WTC11 (cell line): ENCODE data around the gene METAP1. TPM values are rescaled to one million over a fixed set of nuclear protein-coding genes. Genes with fewer than 3 reads are reported as not detected.
"Not testable (repeated sequence)": the region's sequence is repeated elsewhere in the genome, so short reads cannot be mapped to it uniquely, and the experiment has no call there.

Experiments
- ATAC-seq: fragments of 200-7000 bp; cut with Tn5 transposase; 2 replicates; pipeline ENCODE4 v1.10.0; 2021; ENCODE audit warnings: mild to moderate bottlenecking, moderate library complexity
- CTCF ChIA-PET: fragments of 300-600 bp; sonication (Branson Sonifier 250); formaldehyde crosslinking; loops from one replicate; lab custom pipeline; 2021; ENCODE audit warnings: antibody characterized with exemption; lab: Charles Lee
- POLR2A ChIA-PET: fragments of 350-600 bp; sonication (Branson Sonifier 250); formaldehyde crosslinking; loops from one replicate; lab custom pipeline; 2021; ENCODE audit warnings: antibody characterized with exemption; lab: Charles Lee
- DNase-seq: peaks from one replicate; pipeline ENCODE4 v3.0.0; 2021; ENCODE audit warnings: low spot score
- H3K27ac Mint-ChIP-seq: 2 replicates; pipeline ENCODE4 v1.8.0; 2021; ENCODE audit warnings: mixed read lengths
- H3K27me3 Mint-ChIP-seq: 2 replicates; pipeline ENCODE4 v1.8.0; 2021; ENCODE audit warnings: low read depth, mild to moderate bottlenecking, moderate library complexity, mixed read lengths
- H3K36me3 Mint-ChIP-seq: 2 replicates; pipeline ENCODE4 v1.8.0; 2021; ENCODE audit warnings: mixed read lengths
- H3K4me1 Mint-ChIP-seq: 2 replicates; pipeline ENCODE4 v1.8.0; 2022; ENCODE audit warnings: mixed read lengths
- H3K4me3 Mint-ChIP-seq: 2 replicates; pipeline ENCODE4 v1.8.0; 2021; ENCODE audit warnings: mild to moderate bottlenecking, moderate library complexity, mixed read lengths
- H3K9me3 Mint-ChIP-seq: 2 replicates; pipeline ENCODE4 v1.8.0; 2021; ENCODE audit warnings: mixed read lengths
- E2F5 ChIP-seq: sonication (generic); formaldehyde crosslinking; IDR thresholded peaks from 2 replicates; pipeline ENCODE4 v1.8.1; 2022; ENCODE audit warnings: mild to moderate bottlenecking, moderate library complexity, missing genetic modification reagents
- GTF2I ChIP-seq: fragments of 250-450 bp; sonication (Bioruptor Pico); conservative IDR thresholded peaks from 2 replicates; pipeline ENCODE4 v1.4.0; 2021; ENCODE audit warnings: mild to moderate bottlenecking
- NR1H2 ChIP-seq: sonication (generic); formaldehyde crosslinking; IDR thresholded peaks from 2 replicates; pipeline ENCODE4 v1.9.0; 2021; ENCODE audit warnings: mild to moderate bottlenecking, moderate library complexity, missing genetic modification reagents
- SP1 ChIP-seq: sonication (generic); formaldehyde crosslinking; conservative IDR thresholded peaks from 2 replicates; pipeline ENCODE4 v1.8.1; 2022; ENCODE audit warnings: missing genetic modification reagents
- TCF7 ChIP-seq: sonication (generic); formaldehyde crosslinking; IDR thresholded peaks from 2 replicates; pipeline ENCODE4 v1.8.0; 2022; ENCODE audit warnings: mild to moderate bottlenecking, low read depth, missing genetic modification reagents, moderate library complexity
- ZNF423 ChIP-seq: fragments of 250-450 bp; sonication (Bioruptor Pico); IDR thresholded peaks from 2 replicates; pipeline ENCODE4 v2.1.2; 2022; ENCODE audit warnings: mild to moderate bottlenecking, moderate library complexity
- ZNF512 ChIP-seq: sonication (generic); formaldehyde crosslinking; IDR thresholded peaks from 2 replicates; pipeline ENCODE4 v1.8.1; 2022; ENCODE audit warnings: missing genetic modification reagents, borderline replicate concordance
- total RNA-seq: library from RNA; stranded (reverse); gene quantifications from 3 replicates; pipeline ENCODE4 v1.2.3, GENCODE V29; 2021
- TF ChIP-seq, protein P1 (sequence below): sonication (generic); formaldehyde crosslinking; IDR thresholded peaks from 2 replicates; pipeline ENCODE4 v1.8.1; 2023; ENCODE audit warnings: mild to moderate bottlenecking, moderate library complexity, missing genetic modification reagents
- TF ChIP-seq, protein P2 (sequence below): sonication (generic); formaldehyde crosslinking; IDR thresholded peaks from 2 replicates; pipeline ENCODE4 v1.8.0; 2023; ENCODE audit warnings: missing genetic modification reagents, mild to moderate bottlenecking, borderline replicate concordance
- TF ChIP-seq, protein P3 (sequence below): sonication (generic); formaldehyde crosslinking; IDR thresholded peaks from 2 replicates; pipeline ENCODE4 v1.8.1; 2023; ENCODE audit warnings: mild to moderate bottlenecking, missing genetic modification reagents, borderline replicate concordance
- TF ChIP-seq, protein P4 (sequence below): fragments of 250-450 bp; sonication (Bioruptor Pico); IDR thresholded peaks from 2 replicates; pipeline ENCODE4 v1.9.0; 2021; ENCODE audit warnings: mild to moderate bottlenecking

METAP1 gene
- total RNA-seq, 1 experiment from 2014 or later, result 102 TPM

DNA sequence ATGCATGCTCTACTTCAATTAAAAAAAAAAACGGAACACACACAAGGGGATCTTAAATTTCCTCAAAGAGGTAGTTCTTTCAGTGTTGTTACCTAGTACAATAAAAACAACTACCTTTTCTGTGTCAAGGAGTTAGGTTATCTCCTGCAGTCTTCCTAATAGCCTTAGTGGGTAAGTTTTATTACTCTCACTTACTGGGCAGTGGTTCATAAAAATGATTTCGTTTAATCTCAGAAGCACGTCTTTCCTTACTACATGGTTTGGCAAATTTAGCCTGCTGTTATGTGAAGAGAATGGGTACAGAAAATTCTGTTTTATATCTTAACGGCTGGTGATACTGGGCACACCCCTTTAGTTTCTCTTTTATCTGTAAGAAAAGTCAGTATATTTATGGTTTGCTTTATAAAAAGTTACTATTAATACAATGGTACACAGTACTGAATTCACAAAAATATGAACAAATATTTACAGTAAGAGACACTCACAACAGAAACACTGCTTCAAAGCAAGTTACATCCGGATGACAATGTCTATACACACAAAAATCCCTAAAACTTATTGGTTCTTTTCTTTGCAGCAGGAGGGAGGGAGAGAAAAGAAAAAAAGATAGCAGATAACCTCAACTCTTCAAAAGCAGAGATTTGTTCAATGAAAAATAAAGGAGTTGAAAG is 84.2 kb downstream of the METAP1 start:
- Mint-ChIP-seq H3K27me3 (no peaks in the 10 kb centered on the region), H3K4me3 (no peak overlapping the region), H3K9me3 (no peaks in the 10 kb centered on the region), H3K4me1 (no peaks in the 10 kb centered on the region), H3K27ac (no peak overlapping the region), H3K36me3 (peaks cover 88% of the 10 kb centered on the region)
- ATAC-seq (no peak), DNase-seq (no peak)
- ChIA-PET CTCF (interaction anchor here (0.7 kb wide), 1 partner anchor 85 kb away, joined by 3 read pairs; no protein-coding TSS in a partner anchor), POLR2A (interaction anchor here (0.7 kb wide), 1 partner anchor 24 kb away, joined by 4 read pairs; no protein-coding TSS in a partner anchor)
- TF ChIP-seq, protein P1, sequence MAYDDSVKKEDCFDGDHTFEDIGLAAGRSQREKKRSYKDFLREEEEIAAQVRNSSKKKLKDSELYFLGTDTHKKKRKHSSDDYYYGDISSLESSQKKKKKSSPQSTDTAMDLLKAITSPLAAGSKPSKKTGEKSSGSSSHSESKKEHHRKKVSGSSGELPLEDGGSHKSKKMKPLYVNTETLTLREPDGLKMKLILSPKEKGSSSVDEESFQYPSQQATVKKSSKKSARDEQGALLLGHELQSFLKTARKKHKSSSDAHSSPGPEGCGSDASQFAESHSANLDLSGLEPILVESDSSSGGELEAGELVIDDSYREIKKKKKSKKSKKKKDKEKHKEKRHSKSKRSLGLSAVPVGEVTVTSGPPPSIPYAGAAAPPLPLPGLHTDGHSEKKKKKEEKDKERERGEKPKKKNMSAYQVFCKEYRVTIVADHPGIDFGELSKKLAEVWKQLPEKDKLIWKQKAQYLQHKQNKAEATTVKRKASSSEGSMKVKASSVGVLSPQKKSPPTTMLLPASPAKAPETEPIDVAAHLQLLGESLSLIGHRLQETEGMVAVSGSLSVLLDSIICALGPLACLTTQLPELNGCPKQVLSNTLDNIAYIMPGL (CRISPR knock-in tag), result no peak
- TF ChIP-seq, protein P2, sequence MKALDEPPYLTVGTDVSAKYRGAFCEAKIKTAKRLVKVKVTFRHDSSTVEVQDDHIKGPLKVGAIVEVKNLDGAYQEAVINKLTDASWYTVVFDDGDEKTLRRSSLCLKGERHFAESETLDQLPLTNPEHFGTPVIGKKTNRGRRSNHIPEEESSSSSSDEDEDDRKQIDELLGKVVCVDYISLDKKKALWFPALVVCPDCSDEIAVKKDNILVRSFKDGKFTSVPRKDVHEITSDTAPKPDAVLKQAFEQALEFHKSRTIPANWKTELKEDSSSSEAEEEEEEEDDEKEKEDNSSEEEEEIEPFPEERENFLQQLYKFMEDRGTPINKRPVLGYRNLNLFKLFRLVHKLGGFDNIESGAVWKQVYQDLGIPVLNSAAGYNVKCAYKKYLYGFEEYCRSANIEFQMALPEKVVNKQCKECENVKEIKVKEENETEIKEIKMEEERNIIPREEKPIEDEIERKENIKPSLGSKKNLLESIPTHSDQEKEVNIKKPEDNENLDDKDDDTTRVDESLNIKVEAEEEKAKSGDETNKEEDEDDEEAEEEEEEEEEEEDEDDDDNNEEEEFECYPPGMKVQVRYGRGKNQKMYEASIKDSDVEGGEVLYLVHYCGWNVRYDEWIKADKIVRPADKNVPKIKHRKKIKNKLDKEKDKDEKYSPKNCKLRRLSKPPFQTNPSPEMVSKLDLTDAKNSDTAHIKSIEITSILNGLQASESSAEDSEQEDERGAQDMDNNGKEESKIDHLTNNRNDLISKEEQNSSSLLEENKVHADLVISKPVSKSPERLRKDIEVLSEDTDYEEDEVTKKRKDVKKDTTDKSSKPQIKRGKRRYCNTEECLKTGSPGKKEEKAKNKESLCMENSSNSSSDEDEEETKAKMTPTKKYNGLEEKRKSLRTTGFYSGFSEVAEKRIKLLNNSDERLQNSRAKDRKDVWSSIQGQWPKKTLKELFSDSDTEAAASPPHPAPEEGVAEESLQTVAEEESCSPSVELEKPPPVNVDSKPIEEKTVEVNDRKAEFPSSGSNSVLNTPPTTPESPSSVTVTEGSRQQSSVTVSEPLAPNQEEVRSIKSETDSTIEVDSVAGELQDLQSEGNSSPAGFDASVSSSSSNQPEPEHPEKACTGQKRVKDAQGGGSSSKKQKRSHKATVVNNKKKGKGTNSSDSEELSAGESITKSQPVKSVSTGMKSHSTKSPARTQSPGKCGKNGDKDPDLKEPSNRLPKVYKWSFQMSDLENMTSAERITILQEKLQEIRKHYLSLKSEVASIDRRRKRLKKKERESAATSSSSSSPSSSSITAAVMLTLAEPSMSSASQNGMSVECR (CRISPR knock-in tag), result no peak
- TF ChIP-seq GTF2I, result no peak
- no peak for TF ChIP-seq ZNF423 (CRISPR knock-in tag)

- CTCF ChIA-PET, result interaction anchor here (1.0 kb wide), 1 partner anchor 25 kb away, joined by 4 read pairs; no protein-coding TSS in a partner anchor
- H3K27ac Mint-ChIP-seq, result not testable (repeated sequence)
Observed at GRCh38 chr4:99080869-99081268, 85.3 kb downstream of the METAP1 start.

GRCh38 chr4:99082192-99082591 is 86.7 kb downstream of the METAP1 start:
- DNase-seq (no peak), ATAC-seq (no peak)
- H3K4me3 Mint-ChIP-seq, result no peak overlapping the region
- peaks cover 82% of the 10 kb centered on the region for H3K36me3 Mint-ChIP-seq
- CTCF ChIA-PET, result no interaction called here
- H3K27me3 Mint-ChIP-seq, result no peaks in the 10 kb centered on the region
- no peak overlapping the region for H3K27ac Mint-ChIP-seq
- peaks cover 8% of the 10 kb centered on the region for H3K4me1 Mint-ChIP-seq
- H3K9me3 Mint-ChIP-seq, result no peaks in the 10 kb centered on the region
- POLR2A ChIA-PET, result no interaction called here
- no peak for TF ChIP-seq TCF7 (CRISPR knock-in tag)
- no peak for TF ChIP-seq E2F5 (CRISPR knock-in tag)
- TF ChIP-seq, protein P3, sequence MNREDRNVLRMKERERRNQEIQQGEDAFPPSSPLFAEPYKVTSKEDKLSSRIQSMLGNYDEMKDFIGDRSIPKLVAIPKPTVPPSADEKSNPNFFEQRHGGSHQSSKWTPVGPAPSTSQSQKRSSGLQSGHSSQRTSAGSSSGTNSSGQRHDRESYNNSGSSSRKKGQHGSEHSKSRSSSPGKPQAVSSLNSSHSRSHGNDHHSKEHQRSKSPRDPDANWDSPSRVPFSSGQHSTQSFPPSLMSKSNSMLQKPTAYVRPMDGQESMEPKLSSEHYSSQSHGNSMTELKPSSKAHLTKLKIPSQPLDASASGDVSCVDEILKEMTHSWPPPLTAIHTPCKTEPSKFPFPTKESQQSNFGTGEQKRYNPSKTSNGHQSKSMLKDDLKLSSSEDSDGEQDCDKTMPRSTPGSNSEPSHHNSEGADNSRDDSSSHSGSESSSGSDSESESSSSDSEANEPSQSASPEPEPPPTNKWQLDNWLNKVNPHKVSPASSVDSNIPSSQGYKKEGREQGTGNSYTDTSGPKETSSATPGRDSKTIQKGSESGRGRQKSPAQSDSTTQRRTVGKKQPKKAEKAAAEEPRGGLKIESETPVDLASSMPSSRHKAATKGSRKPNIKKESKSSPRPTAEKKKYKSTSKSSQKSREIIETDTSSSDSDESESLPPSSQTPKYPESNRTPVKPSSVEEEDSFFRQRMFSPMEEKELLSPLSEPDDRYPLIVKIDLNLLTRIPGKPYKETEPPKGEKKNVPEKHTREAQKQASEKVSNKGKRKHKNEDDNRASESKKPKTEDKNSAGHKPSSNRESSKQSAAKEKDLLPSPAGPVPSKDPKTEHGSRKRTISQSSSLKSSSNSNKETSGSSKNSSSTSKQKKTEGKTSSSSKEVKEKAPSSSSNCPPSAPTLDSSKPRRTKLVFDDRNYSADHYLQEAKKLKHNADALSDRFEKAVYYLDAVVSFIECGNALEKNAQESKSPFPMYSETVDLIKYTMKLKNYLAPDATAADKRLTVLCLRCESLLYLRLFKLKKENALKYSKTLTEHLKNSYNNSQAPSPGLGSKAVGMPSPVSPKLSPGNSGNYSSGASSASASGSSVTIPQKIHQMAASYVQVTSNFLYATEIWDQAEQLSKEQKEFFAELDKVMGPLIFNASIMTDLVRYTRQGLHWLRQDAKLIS (CRISPR knock-in tag), result no peak
- TF ChIP-seq, protein P4, sequence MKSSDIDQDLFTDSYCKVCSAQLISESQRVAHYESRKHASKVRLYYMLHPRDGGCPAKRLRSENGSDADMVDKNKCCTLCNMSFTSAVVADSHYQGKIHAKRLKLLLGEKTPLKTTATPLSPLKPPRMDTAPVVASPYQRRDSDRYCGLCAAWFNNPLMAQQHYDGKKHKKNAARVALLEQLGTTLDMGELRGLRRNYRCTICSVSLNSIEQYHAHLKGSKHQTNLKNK (CRISPR knock-in tag), result no peak
- no peak for TF ChIP-seq SP1
- TF ChIP-seq NR1H2 (CRISPR knock-in tag), result no peak
- TF ChIP-seq ZNF512 (CRISPR knock-in tag), result no peak
- TF ChIP-seq, protein P2 (CRISPR knock-in tag), result no peak

More at GRCh38 chr4:99080869-99081268, 85.3 kb downstream of the METAP1 start:
- not testable (repeated sequence) for H3K9me3 Mint-ChIP-seq, H3K4me3 Mint-ChIP-seq, DNase-seq, H3K4me1 Mint-ChIP-seq, H3K27me3 Mint-ChIP-seq, ATAC-seq
- POLR2A ChIA-PET, result interaction anchor here (0.6 kb wide), 1 partner anchor 83 kb away, joined by 4 read pairs; no protein-coding TSS in a partner anchor
- peaks cover 90% of the 10 kb centered on the region for H3K36me3 Mint-ChIP-seq
